Measurements from ENCODE around the gene CPD.

CPD gene

GRCh38 chr17:30493780-30494179 is 115.1 kb downstream of the CPD start:
- Histone ChIP-seq H3K36me3 (ENCODE audit: insufficient read depth, low read length) (peaks cover 88% of the 10 kb centered on the region), H3K9me3 (ENCODE audit: low read depth, low read length) (no peaks in the 10 kb centered on the region), H3K9ac (ENCODE audit: insufficient read length) (peak overlapping the region; percentile 29), H3K27ac (peak overlapping the region; percentile 42; the same call in 1 of the 2 replicates), H3K4me3 (no peak overlapping the region)
- no peak for DNase-seq (ENCODE audit: low read depth, low spot score)
- no peak for TF ChIP-seq EZH2 (IDR thresholded peaks at IDR 0.05)

DNA sequence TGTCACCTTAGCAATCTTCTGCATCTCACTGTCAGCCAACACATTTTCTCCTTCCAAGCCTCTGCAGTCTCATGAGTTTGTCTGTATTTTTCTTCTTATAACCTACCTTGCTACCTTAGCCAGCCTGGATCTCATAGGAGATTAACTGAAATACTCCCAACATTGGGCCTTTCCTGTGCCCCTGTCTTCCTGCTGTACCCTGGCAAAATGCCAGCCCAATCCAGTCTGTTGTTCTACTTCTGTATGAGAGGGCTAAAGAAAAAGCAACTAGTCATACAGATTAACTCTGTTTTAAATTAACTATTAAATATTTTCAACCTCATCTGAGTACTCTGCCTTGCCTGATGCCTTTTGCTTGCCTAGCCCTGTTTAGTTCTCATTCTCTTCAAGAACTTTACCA is 116.9 kb downstream of the CPD start:
- DNase-seq (ENCODE audit: low read depth, low spot score), result no peak
- H3K36me3 ChIP-seq (ENCODE audit: insufficient read depth, low read length), result peaks cover 85% of the 10 kb centered on the region
- H3K27ac ChIP-seq, result no peak overlapping the region
- H3K4me3 ChIP-seq, result no peak overlapping the region
- no peaks in the 10 kb centered on the region for H3K9me3 ChIP-seq (ENCODE audit: low read depth, low read length)
- no peak overlapping the region for H3K9ac ChIP-seq (ENCODE audit: insufficient read length)
- no peak for TF ChIP-seq EZH2 (IDR thresholded peaks at IDR 0.05)
- no peak for TF ChIP-seq FOXP2 (optimal IDR thresholded peaks at IDR 0.05; ENCODE audit: control extremely low read depth, extremely low read length, insufficient read depth)
- TF ChIP-seq POLR2AphosphoS5 (IDR thresholded peaks at IDR 0.05; ENCODE audit: borderline replicate concordance, low read depth, low read length), result no peak

DNA sequence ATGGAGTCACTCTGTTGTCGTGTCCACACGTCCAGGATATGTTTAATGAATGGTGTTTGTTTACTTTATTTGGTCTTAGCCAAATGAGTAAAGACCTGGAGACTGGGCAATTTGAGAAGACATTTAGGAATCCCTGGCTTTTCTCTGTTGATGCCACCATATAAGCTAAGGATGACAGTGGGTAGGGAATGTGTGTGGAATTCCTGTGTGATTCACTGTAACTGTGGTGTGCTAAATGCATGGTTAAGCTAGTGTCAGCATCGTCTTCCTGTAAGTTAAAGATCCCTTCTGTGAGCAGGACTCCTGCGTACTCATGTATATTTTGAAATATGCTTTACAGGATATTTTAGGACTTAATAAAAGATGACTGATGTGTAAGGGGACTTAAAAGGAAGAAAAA is 124.8 kb downstream of the CPD start:
- H3K36me3 ChIP-seq (ENCODE audit: insufficient read depth, low read length), result peaks cover 77% of the 10 kb centered on the region
- TF ChIP-seq POLR2AphosphoS5 (IDR thresholded peaks at IDR 0.05; ENCODE audit: borderline replicate concordance, low read depth, low read length), result no peak
- TF ChIP-seq FOXP2 (optimal IDR thresholded peaks at IDR 0.05; ENCODE audit: control extremely low read depth, extremely low read length, insufficient read depth), result no peak
- no peak for TF ChIP-seq EZH2 (IDR thresholded peaks at IDR 0.05)
- H3K9me3 ChIP-seq (ENCODE audit: low read depth, low read length), result no peaks in the 10 kb centered on the region
- H3K9ac ChIP-seq (ENCODE audit: insufficient read length), result no peak overlapping the region
- no peak overlapping the region for H3K4me3 ChIP-seq
- no peak overlapping the region for H3K27ac ChIP-seq
- DNase-seq (ENCODE audit: low read depth, low spot score), result no peak

- Histone ChIP-seq H3K9ac (ENCODE audit: insufficient read length) (no peak overlapping the region), H3K36me3 (ENCODE audit: insufficient read depth, low read length) (peaks cover 57% of the 10 kb centered on the region), H3K9me3 (ENCODE audit: low read depth, low read length) (no peaks in the 10 kb centered on the region), H3K4me3 (no peak overlapping the region), H3K27ac (no peak overlapping the region)
- DNase-seq (ENCODE audit: low read depth, low spot score), result no peak
- TF ChIP-seq POLR2AphosphoS5 (IDR thresholded peaks at IDR 0.05; ENCODE audit: borderline replicate concordance, low read depth, low read length), result no peak
- TF ChIP-seq FOXP2 (optimal IDR thresholded peaks at IDR 0.05; ENCODE audit: control extremely low read depth, extremely low read length, insufficient read depth), result no peak
- TF ChIP-seq EZH2 (IDR thresholded peaks at IDR 0.05), result no peak
Observed at GRCh38 chr17:30505868-30506417, 127.2 kb downstream of the CPD start.

GRCh38 chr17:30506481-30506880 is 127.8 kb downstream of the CPD start:
- no peak overlapping the region for H3K9ac ChIP-seq (ENCODE audit: insufficient read length)
- H3K36me3 ChIP-seq (ENCODE audit: insufficient read depth, low read length), result peaks cover 52% of the 10 kb centered on the region
- H3K27ac ChIP-seq, result peak overlapping the region; percentile 53; the same call in 1 of the 2 replicates
- H3K9me3 ChIP-seq (ENCODE audit: low read depth, low read length), result no peaks in the 10 kb centered on the region
- H3K4me3 ChIP-seq, result no peak overlapping the region
- no peak for TF ChIP-seq EZH2 (IDR thresholded peaks at IDR 0.05)
- TF ChIP-seq FOXP2 (optimal IDR thresholded peaks at IDR 0.05; ENCODE audit: control extremely low read depth, extremely low read length, insufficient read depth), result no peak
- no peak for TF ChIP-seq POLR2AphosphoS5 (IDR thresholded peaks at IDR 0.05; ENCODE audit: borderline replicate concordance, low read depth, low read length)
- DNase-seq (ENCODE audit: low read depth, low spot score), result no peak

- H3K9ac ChIP-seq (ENCODE audit: insufficient read length), result no peak overlapping the region
- no peaks in the 10 kb centered on the region for H3K9me3 ChIP-seq (ENCODE audit: low read depth, low read length)
- TF ChIP-seq FOXP2 (optimal IDR thresholded peaks at IDR 0.05; ENCODE audit: control extremely low read depth, extremely low read length, insufficient read depth) (no peak), EZH2 (IDR thresholded peaks at IDR 0.05) (no peak), POLR2AphosphoS5 (IDR thresholded peaks at IDR 0.05; ENCODE audit: borderline replicate concordance, low read depth, low read length) (no peak)
- no peak for DNase-seq (ENCODE audit: low read depth, low spot score)
- peaks cover 24% of the 10 kb centered on the region for H3K36me3 ChIP-seq (ENCODE audit: insufficient read depth, low read length)
- no peak overlapping the region for H3K27ac ChIP-seq
- no peak overlapping the region for H3K4me3 ChIP-seq
Observed at GRCh38 chr17:30513346-30513745, 134.6 kb downstream of the CPD start.

GRCh38 chr17:30514895-30515596 is 136.3 kb downstream of the CPD start:
- H3K4me3 ChIP-seq, result no peak overlapping the region
- TF ChIP-seq FOXP2 (optimal IDR thresholded peaks at IDR 0.05; ENCODE audit: control extremely low read depth, extremely low read length, insufficient read depth) (no peak), POLR2AphosphoS5 (IDR thresholded peaks at IDR 0.05; ENCODE audit: borderline replicate concordance, low read depth, low read length) (no peak), EZH2 (IDR thresholded peaks at IDR 0.05) (no peak)
- H3K27ac ChIP-seq, result no peak overlapping the region
- peaks cover 24% of the 10 kb centered on the region for H3K36me3 ChIP-seq (ENCODE audit: insufficient read depth, low read length)
- no peak for DNase-seq (ENCODE audit: low read depth, low spot score)
- H3K9ac ChIP-seq (ENCODE audit: insufficient read length), result no peak overlapping the region
- no peaks in the 10 kb centered on the region for H3K9me3 ChIP-seq (ENCODE audit: low read depth, low read length)

- TF ChIP-seq POLR2AphosphoS5 (IDR thresholded peaks at IDR 0.05; ENCODE audit: borderline replicate concordance, low read depth, low read length) (no peak), EZH2 (IDR thresholded peaks at IDR 0.05) (no peak), FOXP2 (optimal IDR thresholded peaks at IDR 0.05; ENCODE audit: control extremely low read depth, extremely low read length, insufficient read depth) (no peak)
- Histone ChIP-seq H3K36me3 (ENCODE audit: insufficient read depth, low read length) (peaks cover 39% of the 10 kb centered on the region), H3K9me3 (ENCODE audit: low read depth, low read length) (no peaks in the 10 kb centered on the region), H3K4me3 (no peak overlapping the region), H3K27ac (no peak overlapping the region), H3K9ac (ENCODE audit: insufficient read length) (no peak overlapping the region)
- DNase-seq (ENCODE audit: low read depth, low spot score), result no peak
Observed at GRCh38 chr17:30517786-30518185, 139.1 kb downstream of the CPD start.

- Histone ChIP-seq H3K27ac (no peak overlapping the region), H3K4me3 (no peak overlapping the region), H3K9me3 (ENCODE audit: low read depth, low read length) (no peaks in the 10 kb centered on the region), H3K9ac (ENCODE audit: insufficient read length) (no peak overlapping the region), H3K36me3 (ENCODE audit: insufficient read depth, low read length) (peaks cover 28% of the 10 kb centered on the region)
- DNase-seq (ENCODE audit: low read depth, low spot score), result no peak
- TF ChIP-seq POLR2AphosphoS5 (IDR thresholded peaks at IDR 0.05; ENCODE audit: borderline replicate concordance, low read depth, low read length) (no peak), FOXP2 (optimal IDR thresholded peaks at IDR 0.05; ENCODE audit: control extremely low read depth, extremely low read length, insufficient read depth) (no peak), EZH2 (IDR thresholded peaks at IDR 0.05) (no peak)
Observed at GRCh38 chr17:30519166-30519565, 140.4 kb downstream of the CPD start.

Measured in SK-N-MC (cell line).